Measurements from ENCODE around the gene RGS7.

GRCh38 chr1:241181471-241181870 lies 175.5 kb downstream of the RGS7 start:
- no peak for TF ChIP-seq CTCF (IDR thresholded peaks at IDR 0.05 in 8 of 11, conservative IDR thresholded peaks at IDR 0.05 in 3 of 11)
- TF ChIP-seq POLR2AphosphoS5 (IDR thresholded peaks at IDR 0.05) = no peak
